GM19239 (cell line): ENCODE results near the gene LMO7.
A peak's percentile ranks its signal among the peaks of the same experiment; 100 is the strongest.

ENCODE experiments used
- DNase-seq: peaks from one replicate; pipeline ENCODE4 v3.0.0; 2011; ENCODE audit warnings: low spot score; ENCODE audit not compliant: insufficient read length
- FAIRE-seq: peaks from 2 replicates; lab custom pipeline; 2011; peaks lifted over from hg19 to GRCh38; lab: Jason Lieb, UNC

Gene LMO7

GRCh38 chr13:75825594-75825993, 189.5 kb downstream of the LMO7 start:
- peak; percentile 37 for FAIRE-seq
- DNase-seq, result no peak

DNA sequence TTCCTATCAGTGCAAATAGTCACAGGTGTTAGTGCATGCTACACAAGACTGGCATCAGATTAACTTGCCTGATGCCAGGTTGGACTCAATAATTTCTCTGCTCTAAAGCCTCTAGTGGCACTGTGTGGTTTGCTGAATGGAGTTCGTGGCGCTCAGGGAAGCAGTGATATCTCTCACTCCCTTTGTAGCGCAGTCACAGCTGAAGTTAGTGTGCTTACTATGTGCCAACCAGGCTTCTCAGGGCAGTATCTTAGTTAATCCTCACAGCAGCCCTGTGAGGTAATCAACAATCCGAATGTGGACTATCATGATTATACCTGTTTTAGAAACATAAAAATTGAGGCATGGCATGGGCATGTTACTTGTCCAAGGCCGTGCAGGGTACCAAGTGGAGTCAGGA, 190.3 kb downstream of the LMO7 start:
- DNase-seq (no peak), FAIRE-seq (no peak)

- no peak for FAIRE-seq
- no peak for DNase-seq
These were observed 193.7 kb downstream of the LMO7 start for GRCh38 chr13:75829830-75830229.

DNA sequence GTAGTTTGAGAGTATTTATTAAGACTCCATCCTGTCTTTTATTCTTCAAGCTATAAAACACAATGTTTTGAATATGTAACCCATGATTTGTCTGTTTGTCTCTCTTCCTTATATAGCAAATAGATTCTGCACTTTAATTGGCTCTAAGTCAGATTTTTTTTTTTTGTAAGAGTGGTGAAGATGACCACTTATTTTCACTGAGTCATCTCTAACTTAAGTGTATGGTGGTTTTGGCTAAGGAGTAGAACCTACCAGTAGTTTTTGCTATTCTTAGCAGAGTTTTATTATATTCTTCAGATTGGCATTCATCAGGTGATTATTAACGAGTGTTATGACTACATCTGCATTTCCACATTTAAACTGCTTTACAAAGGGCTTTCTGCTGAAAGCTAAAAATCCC, 194.7 kb downstream of the LMO7 start:
- DNase-seq (no peak), FAIRE-seq (no peak)

GRCh38 chr13:75831389-75831788, 195.3 kb downstream of the LMO7 start:
- DNase-seq (no peak), FAIRE-seq (no peak)

- FAIRE-seq, result no peak
These were observed 196.7 kb downstream of the LMO7 start for GRCh38 chr13:75832812-75833211.

DNA sequence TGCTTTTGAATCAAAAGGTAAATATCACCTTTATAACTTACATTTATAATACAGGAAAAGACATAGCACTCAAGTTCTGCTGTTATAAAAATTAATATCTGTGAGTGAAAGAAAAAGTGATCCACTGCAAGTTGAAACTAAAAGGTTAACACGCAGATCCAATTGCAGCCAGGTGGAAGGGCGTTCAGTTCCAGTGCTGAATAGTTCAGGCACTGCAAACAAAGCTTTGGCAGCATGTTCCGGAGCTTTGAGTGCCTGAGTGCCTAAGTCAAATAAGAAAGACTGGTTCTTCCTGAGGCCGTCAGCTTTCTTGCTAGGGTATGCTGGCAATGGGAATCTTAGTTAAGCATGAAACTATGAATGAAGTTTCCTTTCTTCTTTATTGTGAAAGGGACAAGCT, 200.3 kb downstream of the LMO7 start:
- DNase-seq (no peak), FAIRE-seq (no peak)

More at GRCh38 chr13:75832812-75833211, 196.7 kb downstream of the LMO7 start:
- no peak for DNase-seq

DNA sequence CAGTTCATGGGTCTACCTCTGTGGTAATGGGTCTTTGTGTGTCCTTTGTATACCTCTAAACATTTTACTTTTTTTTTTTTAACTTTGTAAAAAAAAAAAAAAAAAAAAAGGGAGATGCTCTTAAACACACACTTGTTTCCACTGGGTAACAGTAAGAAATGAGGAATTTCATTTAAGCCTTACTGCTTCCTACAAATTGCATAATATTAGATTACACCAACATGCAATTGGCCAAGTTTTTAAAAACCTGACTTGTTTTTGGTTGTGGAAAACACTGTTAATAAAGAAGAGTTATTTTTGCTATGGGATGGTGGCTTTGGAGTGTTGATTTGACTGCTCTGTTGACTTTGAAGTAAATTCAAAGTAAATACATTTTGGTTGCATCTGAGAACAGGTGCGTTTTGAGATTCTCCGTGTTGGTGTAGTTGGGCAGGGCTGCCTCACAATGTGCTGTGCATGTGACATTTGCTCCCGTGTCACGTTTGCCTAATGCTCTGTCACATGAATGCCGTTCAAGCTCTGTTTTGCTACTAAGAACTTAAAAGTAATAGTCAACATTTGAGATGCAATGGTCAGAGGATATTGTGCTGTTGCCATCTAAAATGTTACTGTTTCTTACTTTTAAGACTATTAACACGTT, 202.4 kb downstream of the LMO7 start:
- FAIRE-seq, result no peak
- DNase-seq, result no peak

GRCh38 chr13:75839406-75839805, 203.3 kb downstream of the LMO7 start:
- FAIRE-seq (no peak), DNase-seq (no peak)

- FAIRE-seq, result no peak
- DNase-seq, result no peak
These were observed 205.8 kb downstream of the LMO7 start for GRCh38 chr13:75841905-75842304.

DNA sequence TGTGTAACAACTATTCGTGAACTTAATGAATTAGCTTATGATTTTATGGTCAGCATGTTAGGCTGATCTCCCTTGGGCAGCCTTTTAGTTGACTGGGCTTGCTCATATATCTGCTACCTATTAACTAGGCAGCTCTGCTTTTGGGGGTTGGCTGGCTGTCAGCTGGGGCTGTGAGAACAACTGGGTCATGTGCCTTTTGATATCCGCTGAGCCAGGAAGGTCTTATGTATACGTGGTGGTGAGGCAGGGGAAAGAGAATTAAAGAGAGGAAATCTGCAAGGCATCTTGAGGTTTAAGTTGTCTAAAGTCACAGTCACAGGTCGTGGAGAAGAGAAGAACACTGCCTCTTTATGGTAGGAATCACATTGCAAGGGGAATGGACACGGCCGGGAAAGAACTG, 206.9 kb downstream of the LMO7 start:
- DNase-seq, result no peak
- FAIRE-seq, result no peak

DNA sequence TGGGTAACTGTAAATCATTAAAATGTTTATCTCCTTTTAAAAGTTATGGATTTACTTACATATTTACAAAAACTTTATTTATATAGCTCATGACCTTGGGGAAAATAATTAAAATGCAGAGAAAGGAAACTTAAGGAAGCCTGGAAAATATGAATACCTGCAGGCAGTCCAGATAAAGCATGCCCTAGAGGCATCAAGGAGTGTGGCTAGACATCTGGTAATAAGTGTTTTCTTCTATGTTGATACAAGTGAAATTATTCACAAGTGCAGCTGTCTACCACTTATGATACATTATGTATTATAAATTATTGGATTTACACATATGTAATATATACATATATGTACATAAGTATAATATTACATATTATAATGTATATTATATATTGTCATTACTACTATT, 207.9 kb downstream of the LMO7 start:
- DNase-seq, result no peak
- no peak for FAIRE-seq

- FAIRE-seq (no peak), DNase-seq (no peak)
These were observed 211.5 kb downstream of the LMO7 start for GRCh38 chr13:75847588-75847987.

GRCh38 chr13:75850916-75851315, 214.8 kb downstream of the LMO7 start:
- DNase-seq (no peak), FAIRE-seq (no peak)

GRCh38 chr13:75855216-75855615, 219.1 kb downstream of the LMO7 start:
- FAIRE-seq (no peak), DNase-seq (no peak)

GRCh38 chr13:75855847-75856246, 219.7 kb downstream of the LMO7 start:
- no peak for FAIRE-seq
- DNase-seq, result no peak

DNA sequence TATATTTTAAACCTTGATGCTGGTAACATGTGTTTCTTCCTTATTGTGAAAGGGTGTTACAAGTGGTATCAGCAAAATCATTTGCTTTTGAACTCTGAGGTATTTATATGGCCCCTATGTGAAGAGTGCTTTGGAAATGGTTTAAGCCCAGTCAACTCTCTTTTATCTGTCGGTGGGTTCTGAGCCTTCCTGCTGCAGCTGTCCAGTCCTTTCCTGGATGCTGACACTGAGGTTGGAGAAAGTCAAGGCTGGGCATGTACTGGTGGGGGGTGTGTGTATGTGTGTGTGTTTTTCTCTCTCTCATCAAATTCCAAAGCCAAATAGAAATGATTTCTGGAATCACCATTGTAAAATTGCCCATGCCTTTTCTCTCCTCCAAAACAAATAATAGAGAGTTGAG, 221.2 kb downstream of the LMO7 start:
- no peak for DNase-seq
- no peak for FAIRE-seq

GRCh38 chr13:75860935-75861334, 224.8 kb downstream of the LMO7 start:
- DNase-seq (no peak), FAIRE-seq (no peak)

DNA sequence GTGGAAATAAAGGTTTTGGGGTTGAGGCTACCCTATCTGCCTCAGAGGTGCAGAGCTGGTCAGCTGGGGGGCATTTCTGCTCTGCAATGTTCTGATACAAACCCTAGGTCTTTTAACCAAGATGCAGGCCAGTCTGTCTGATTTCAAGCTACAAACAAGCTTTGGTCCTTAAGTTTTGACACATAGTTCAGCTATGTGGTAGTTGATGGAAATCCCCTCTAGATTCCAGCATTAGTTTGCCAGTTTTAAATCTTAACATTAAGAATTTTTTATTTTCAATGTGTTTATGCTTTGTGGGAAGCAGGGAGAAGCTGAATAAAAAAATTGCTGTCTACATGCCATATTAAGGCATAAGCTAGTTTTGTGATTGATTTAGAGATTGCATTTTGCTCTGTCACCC, 225.7 kb downstream of the LMO7 start:
- DNase-seq, result no peak
- FAIRE-seq, result no peak

GRCh38 chr13:75864718-75865117, 228.6 kb downstream of the LMO7 start:
- DNase-seq (no peak), FAIRE-seq (no peak)

GRCh38 chr13:75867379-75868117, 231.4 kb downstream of the LMO7 start:
- DNase-seq (no peak), FAIRE-seq (no peak)

DNA sequence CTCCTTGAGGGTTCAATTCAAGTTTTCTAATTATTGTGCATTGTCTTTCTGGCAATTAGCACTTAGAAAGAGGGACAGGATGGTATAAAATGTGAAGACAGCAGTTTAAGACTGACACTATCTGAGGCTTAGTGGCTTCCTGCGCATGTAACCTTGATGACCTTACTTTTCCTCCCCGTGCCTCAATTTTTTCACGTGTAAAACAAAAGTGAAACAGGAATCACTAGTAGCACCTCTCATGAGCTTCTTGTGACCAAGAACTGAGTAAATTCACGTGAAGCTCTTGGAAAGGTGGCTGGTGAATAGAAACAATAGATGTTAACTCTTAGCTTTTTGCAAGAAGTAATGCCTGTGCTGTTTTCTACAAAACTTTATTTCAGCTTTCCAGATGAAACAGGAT, 233.9 kb downstream of the LMO7 start:
- no peak for DNase-seq
- FAIRE-seq, result no peak
